ENCODE measurements around the gene PGAM1.
A peak's percentile ranks its signal among the peaks of the same experiment; 100 is the strongest.

PGAM1 gene

DNA sequence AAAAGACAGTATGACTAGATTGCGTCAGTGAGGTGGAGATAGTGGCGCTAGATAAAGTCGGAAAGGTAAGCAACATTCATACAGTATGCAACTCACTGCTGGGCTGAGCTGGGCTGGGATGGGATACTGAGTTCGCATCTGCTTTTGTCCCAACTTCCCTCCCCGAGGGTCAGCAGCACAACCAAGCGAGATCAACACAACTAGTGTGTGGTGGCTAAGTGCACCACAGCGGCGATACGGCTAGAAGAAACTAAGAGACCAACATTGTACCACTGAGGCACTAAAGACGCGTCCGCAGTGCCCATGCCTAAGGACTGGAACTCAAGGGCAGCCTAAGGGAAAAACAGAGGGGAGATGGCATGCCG, 19.3 kb downstream of the PGAM1 start:
- Histone ChIP-seq H3K36me3 (peaks cover 36% of the 10 kb centered on the region), H3K27ac (peak overlapping the region; percentile 83), H3K27me3 (ENCODE audit: insufficient read depth, low read depth, severe bottlenecking) (no peaks in the 10 kb centered on the region), H3K4me3 (ENCODE audit: low read depth, low read length) (peak overlapping the region; percentile 60), H3K9me3 (ENCODE audit: severe bottlenecking) (no peaks in the 10 kb centered on the region)
- TF ChIP-seq, protein P1, sequence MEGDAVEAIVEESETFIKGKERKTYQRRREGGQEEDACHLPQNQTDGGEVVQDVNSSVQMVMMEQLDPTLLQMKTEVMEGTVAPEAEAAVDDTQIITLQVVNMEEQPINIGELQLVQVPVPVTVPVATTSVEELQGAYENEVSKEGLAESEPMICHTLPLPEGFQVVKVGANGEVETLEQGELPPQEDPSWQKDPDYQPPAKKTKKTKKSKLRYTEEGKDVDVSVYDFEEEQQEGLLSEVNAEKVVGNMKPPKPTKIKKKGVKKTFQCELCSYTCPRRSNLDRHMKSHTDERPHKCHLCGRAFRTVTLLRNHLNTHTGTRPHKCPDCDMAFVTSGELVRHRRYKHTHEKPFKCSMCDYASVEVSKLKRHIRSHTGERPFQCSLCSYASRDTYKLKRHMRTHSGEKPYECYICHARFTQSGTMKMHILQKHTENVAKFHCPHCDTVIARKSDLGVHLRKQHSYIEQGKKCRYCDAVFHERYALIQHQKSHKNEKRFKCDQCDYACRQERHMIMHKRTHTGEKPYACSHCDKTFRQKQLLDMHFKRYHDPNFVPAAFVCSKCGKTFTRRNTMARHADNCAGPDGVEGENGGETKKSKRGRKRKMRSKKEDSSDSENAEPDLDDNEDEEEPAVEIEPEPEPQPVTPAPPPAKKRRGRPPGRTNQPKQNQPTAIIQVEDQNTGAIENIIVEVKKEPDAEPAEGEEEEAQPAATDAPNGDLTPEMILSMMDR (IDR thresholded peaks at IDR 0.05; ENCODE audit: low read depth, low read length), result no peak
- no peak for DNase-seq

DNA sequence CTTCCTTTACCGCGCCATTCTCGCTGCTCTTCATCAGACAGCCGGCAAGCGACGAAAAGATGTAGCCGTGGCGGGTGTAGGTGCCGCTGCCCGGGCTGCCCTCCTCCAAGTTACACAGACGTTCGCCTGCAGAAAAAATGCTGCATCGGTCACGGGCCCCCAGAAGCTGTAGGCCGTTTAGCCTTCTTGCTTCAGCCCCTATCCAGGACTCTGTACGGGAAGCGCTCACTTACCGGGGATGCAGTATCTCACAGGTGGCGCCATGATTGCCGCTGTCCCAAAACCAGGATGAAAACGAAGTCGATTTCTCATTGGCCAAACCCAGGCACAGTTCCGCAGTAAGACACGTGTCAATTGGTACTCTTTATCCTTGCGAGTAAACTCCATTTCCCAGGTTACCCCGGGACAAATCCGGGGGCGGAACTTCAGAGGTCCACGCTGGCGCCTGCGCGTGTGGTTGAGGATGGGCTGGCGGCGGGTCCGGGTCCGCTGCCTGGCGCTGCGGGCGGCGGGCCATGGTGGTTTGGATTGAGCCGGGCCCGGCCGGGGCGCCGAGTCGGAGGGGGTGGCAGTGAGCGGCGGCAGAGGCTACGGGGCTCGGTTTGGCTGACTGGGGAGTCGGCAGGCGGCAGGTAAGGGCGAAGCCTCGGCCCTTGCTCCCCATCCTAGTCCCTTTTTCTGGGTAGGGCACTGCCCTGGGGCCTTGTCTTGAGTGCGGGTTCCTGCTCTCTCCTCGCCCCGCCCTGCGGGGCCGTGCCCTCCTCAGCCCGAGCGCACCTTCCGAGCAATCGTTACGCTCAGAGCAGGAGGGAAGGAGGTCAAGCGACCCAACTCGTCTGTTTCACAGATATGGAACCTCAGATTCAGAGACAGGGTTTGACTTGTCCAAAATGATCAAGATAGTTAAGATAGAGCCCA, 20.0 kb downstream of the PGAM1 start, which contains the start of the genes EXOSC1 and ZDHHC16:
TSS of gene EXOSC1 (minus strand) at position 285 of the 918 bp plus-strand sequence. CDS start at position 264, 21 bp downstream.
TSS of gene ZDHHC16 (plus strand) at position 454 of the 918 bp plus-strand sequence. CDS start 5,501 bp downstream, outside the sequence.
- peak within 1 kb of the TSS; percentile 60 for H3K4me3 ChIP-seq (ENCODE audit: low read depth, low read length)
- DNase-seq, result peak; percentile 95
- H3K9me3 ChIP-seq (ENCODE audit: severe bottlenecking), result no peaks in the 10 kb centered on the region
- TF ChIP-seq, protein P1 (IDR thresholded peaks at IDR 0.05; ENCODE audit: low read depth, low read length), result no peak
- peak within 1 kb of the TSS; percentile 83 for H3K27ac ChIP-seq
- no peaks in the 10 kb centered on the region for H3K27me3 ChIP-seq (ENCODE audit: insufficient read depth, low read depth, severe bottlenecking)
- peaks cover 37% of the 10 kb centered on the region for H3K36me3 ChIP-seq

GRCh38 chr10:97450828-97451227, 24.8 kb downstream of the PGAM1 start:
- H3K27me3 ChIP-seq (ENCODE audit: insufficient read depth, low read depth, severe bottlenecking), result no peaks in the 10 kb centered on the region
- DNase-seq, result no peak
- peaks cover 61% of the 10 kb centered on the region for H3K36me3 ChIP-seq
- no peak overlapping the region for H3K27ac ChIP-seq
- TF ChIP-seq, protein P1 (IDR thresholded peaks at IDR 0.05; ENCODE audit: low read depth, low read length), result no peak
- no peak overlapping the region for H3K4me3 ChIP-seq (ENCODE audit: low read depth, low read length)
- no peaks in the 10 kb centered on the region for H3K9me3 ChIP-seq (ENCODE audit: severe bottlenecking)

GRCh38 chr10:97451605-97452004, 25.6 kb downstream of the PGAM1 start:
- Histone ChIP-seq H3K4me3 (ENCODE audit: low read depth, low read length) (no peak overlapping the region), H3K36me3 (peaks cover 65% of the 10 kb centered on the region), H3K9me3 (ENCODE audit: severe bottlenecking) (no peaks in the 10 kb centered on the region), H3K27me3 (ENCODE audit: insufficient read depth, low read depth, severe bottlenecking) (no peaks in the 10 kb centered on the region), H3K27ac (no peak overlapping the region)
- no peak for DNase-seq
- TF ChIP-seq, protein P1 (IDR thresholded peaks at IDR 0.05; ENCODE audit: low read depth, low read length), result no peak

GRCh38 chr10:97452352-97452751, 26.4 kb downstream of the PGAM1 start:
- DNase-seq, result no peak
- Histone ChIP-seq H3K27ac (no peak overlapping the region), H3K9me3 (ENCODE audit: severe bottlenecking) (no peaks in the 10 kb centered on the region), H3K36me3 (peaks cover 73% of the 10 kb centered on the region), H3K4me3 (ENCODE audit: low read depth, low read length) (no peak overlapping the region), H3K27me3 (ENCODE audit: insufficient read depth, low read depth, severe bottlenecking) (no peaks in the 10 kb centered on the region)
- TF ChIP-seq, protein P1 (IDR thresholded peaks at IDR 0.05; ENCODE audit: low read depth, low read length), result no peak

Measured in WERI-Rb-1 (cell line).